Upper lobe of left lung (tissue), 6 donors: Measurements from ENCODE around the gene MRPL4. TPM values are rescaled to one million over a fixed set of nuclear protein-coding genes. Genes with fewer than 3 reads are reported as not detected.

Experiments used
- ATAC-seq, 2 donors: fragments of 200-7000 bp; cut with Tn5 transposase; one replicate each; pipeline ENCODE4 v1.9.1; 2022; ENCODE audit warnings: mild to moderate bottlenecking in 2 of 2, moderate library complexity in 2 of 2; ENCODE audit not compliant: low FRiP score in 2 of 2
- DNase-seq, 2 donors: peaks; one replicate each; pipeline ENCODE4 v3.0.0-alpha.2; 2019 to 2020
- H3K27ac ChIP-seq, 4 donors: fragments of 200-600 bp; sonication (generic); one replicate each; pipeline ENCODE4 v1.5.1; 2016 to 2019
- H3K27me3 ChIP-seq, 4 donors: fragments of 200-600 bp; sonication (generic); one replicate each; pipeline ENCODE4 v1.5.1; 2017 to 2019
- H3K36me3 ChIP-seq, 4 donors: fragments of 200-600 bp; sonication (generic); one replicate each; pipeline ENCODE4 v1.5.1; 2016 to 2019
- H3K4me1 ChIP-seq, 4 donors: fragments of 200-600 bp; sonication (generic); one replicate each; pipeline ENCODE4 v1.5.1; 2018 to 2019
- H3K4me3 ChIP-seq, 4 donors: fragments of 200-600 bp; sonication (generic); one replicate each; pipeline ENCODE4 v1.5.1; 2017 to 2019; ENCODE audit warnings: mild to moderate bottlenecking in 2 of 4, moderate library complexity in 1 of 4
- H3K9me3 ChIP-seq, 4 donors: fragments of 200-600 bp; sonication (generic); one replicate each; pipeline ENCODE4 v1.5.1; 2018 to 2019
- CTCF ChIP-seq, 6 experiments: fragments of 450-650 bp in 4 of 6; fragments of 200-600 bp in 2 of 6; sonication (generic) in 2 of 6; IDR thresholded peaks; one replicate each; pipeline ENCODE4 v1.5.1; 2016 to 2019; ENCODE audit warnings: antibody characterized with exemption in 6 of 6
- EP300 ChIP-seq, 4 donors: sonication (generic); formaldehyde crosslinking; IDR thresholded peaks; one replicate each; pipeline ENCODE4 v1.5.1; 2017; ENCODE audit warnings: antibody characterized with exemption in 4 of 4, control low read depth in 2 of 4
- POLR2A ChIP-seq, 4 donors: fragments of 450-650 bp; IDR thresholded peaks; one replicate each; pipeline ENCODE4 v1.5.1; 2016 to 2017; ENCODE audit warnings: antibody characterized with exemption in 4 of 4, mild to moderate bottlenecking in 2 of 4
- POLR2AphosphoS5 ChIP-seq, 2 donors: sonication (generic); formaldehyde crosslinking; IDR thresholded peaks; one replicate each; pipeline ENCODE4 v1.5.1; 2017; ENCODE audit warnings: antibody characterized with exemption in 2 of 2
- WGBS, 2 donors: methylation state at CpG; one replicate each; pipeline ENCODE4 v1.1.5; 2017 to 2018; 5-methylcytosine and 5-hydroxymethylcytosine counted together
- total RNA-seq, 6 donors: library from RNA; depleted of rRNA in 4 of 6; stranded (reverse); fragments of >200 nt in 4 of 6; gene quantifications; one replicate each; pipeline versions ENCODE4 v1.1.0 to v1.2.1, GENCODE V29; 2016 to 2021
- donor health status: DM: no; HTN: no; CAD: no; lungs with moderate emphysema.
- donor health status: DM: no; HTN: yes; CAD: no; lungs with severe emphysema.

MRPL4 gene
- total RNA-seq, 6 donors from 2014 or later = 23.0 to 70.8 (median 45.0) TPM

DNA sequence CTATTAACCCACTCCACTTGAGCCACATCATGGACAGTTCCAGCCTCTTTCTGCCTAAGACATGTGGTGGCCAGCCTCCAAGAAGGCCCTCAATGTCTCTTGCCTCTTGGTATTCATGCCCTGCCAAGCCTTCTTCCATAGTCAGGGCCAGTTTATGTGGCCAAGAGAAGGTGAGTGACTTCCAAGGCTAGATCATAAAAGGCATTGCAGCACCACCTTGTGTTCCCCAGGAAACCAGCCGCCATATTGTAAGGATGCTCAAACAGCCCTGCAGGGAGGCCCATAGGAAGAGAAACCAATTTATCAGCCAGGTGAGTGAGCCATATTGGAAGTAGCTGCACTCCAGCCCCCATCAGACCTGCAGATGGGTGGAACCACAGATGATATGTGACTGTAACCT, 45.0 kb upstream of the MRPL4 start:
- no peaks in the 10 kb centered on the region for H3K36me3 ChIP-seq
- peak overlapping the region in 3 of 4 donors; percentile 39 to 57 (median 46) for H3K27ac ChIP-seq
- no peaks in the 10 kb centered on the region for H3K9me3 ChIP-seq
- H3K4me1 ChIP-seq = peaks cover 0 to 6% (median 2%) of the 10 kb centered on the region in 4 donors
- no peak for DNase-seq
- WGBS, 2 donors = 100% methylated on average over 1 of the region's 1 CpG; no CpG with 5 or more reads in 1 of the 2 donors
- H3K27me3 ChIP-seq = no peaks in the 10 kb centered on the region
- TF ChIP-seq POLR2AphosphoS5 (IDR thresholded peaks at IDR 0.05) = no peak
- TF ChIP-seq CTCF (IDR thresholded peaks at IDR 0.05) = no peak
- no peak for TF ChIP-seq EP300 (IDR thresholded peaks at IDR 0.05)
- TF ChIP-seq POLR2A (IDR thresholded peaks at IDR 0.05) = no peak
- no peak overlapping the region for H3K4me3 ChIP-seq
- no peak for ATAC-seq

DNA sequence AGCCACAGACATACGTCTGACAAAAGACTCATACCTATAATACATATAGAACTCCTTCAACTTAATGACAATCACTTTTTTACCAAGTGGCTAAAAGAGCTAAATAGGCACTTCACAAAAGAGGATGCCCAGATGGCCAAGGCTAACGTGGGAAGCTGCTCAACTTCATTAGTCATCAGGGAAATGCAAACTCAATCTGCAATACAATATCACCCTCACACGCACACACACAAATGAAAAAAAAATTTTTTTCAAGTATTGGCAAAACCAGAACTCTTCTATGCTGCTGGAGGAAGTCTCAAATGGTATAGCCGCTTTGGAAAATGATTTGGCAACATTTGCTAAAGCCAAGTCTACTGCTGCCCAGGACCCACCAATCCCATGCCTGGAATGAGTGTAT, 42.7 kb upstream of the MRPL4 start:
- Histone ChIP-seq H3K36me3 (no peaks in the 10 kb centered on the region), H3K4me1 (peaks cover 0 to 6% (median 2%) of the 10 kb centered on the region in 4 donors), H3K4me3 (no peak overlapping the region), H3K27me3 (no peaks in the 10 kb centered on the region), H3K27ac (no peak overlapping the region), H3K9me3 (no peaks in the 10 kb centered on the region)
- WGBS, 2 donors = 58 to 62% methylated on average over 4 of the region's 4 CpGs
- no peak for ATAC-seq
- DNase-seq = no peak
- TF ChIP-seq POLR2AphosphoS5 (IDR thresholded peaks at IDR 0.05) (no peak), CTCF (IDR thresholded peaks at IDR 0.05) (no peak), EP300 (IDR thresholded peaks at IDR 0.05) (no peak), POLR2A (IDR thresholded peaks at IDR 0.05) (no peak)

GRCh38 chr19:10211061-10211460, 41.0 kb upstream of the MRPL4 start:
- no peaks in the 10 kb centered on the region for H3K27me3 ChIP-seq
- H3K36me3 ChIP-seq = no peaks in the 10 kb centered on the region
- H3K27ac ChIP-seq = no peak overlapping the region
- ATAC-seq (no peak), DNase-seq (no peak)
- no peak overlapping the region for H3K4me3 ChIP-seq
- WGBS, 2 donors = 75 to 87% methylated on average over 4 of the region's 4 CpGs
- H3K4me1 ChIP-seq = peaks cover 0 to 4% (median under 1%) of the 10 kb centered on the region in 4 donors
- no peaks in the 10 kb centered on the region for H3K9me3 ChIP-seq
- no peak for TF ChIP-seq CTCF (IDR thresholded peaks at IDR 0.05)
- no peak for TF ChIP-seq POLR2A (IDR thresholded peaks at IDR 0.05)
- no peak for TF ChIP-seq EP300 (IDR thresholded peaks at IDR 0.05)
- no peak for TF ChIP-seq POLR2AphosphoS5 (IDR thresholded peaks at IDR 0.05)

DNA sequence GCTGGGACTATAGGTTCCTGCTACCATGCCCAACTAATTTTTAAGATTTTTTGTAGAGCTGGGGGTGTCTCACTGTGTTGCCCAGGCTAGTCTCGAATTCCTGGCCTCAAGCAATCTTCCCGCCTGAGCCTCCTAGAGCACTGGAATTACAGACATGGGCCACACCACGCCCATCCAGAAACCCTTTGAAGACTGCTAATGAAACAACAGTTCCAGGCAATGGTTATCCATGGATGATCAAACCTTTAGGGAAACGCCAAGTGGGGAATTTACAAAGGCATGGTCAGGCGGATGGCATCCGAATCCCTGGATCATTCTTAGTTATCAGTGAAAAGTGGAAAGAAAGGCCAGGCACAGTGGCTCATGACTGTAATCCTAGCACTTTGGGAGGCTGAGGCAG, 40.3 kb upstream of the MRPL4 start:
- no peak for ATAC-seq
- no peaks in the 10 kb centered on the region for H3K27me3 ChIP-seq
- TF ChIP-seq POLR2AphosphoS5 (IDR thresholded peaks at IDR 0.05) (no peak), POLR2A (IDR thresholded peaks at IDR 0.05) (no peak), CTCF (IDR thresholded peaks at IDR 0.05) (no peak), EP300 (IDR thresholded peaks at IDR 0.05) (no peak)
- H3K4me1 ChIP-seq = peaks cover 0 to 1% (median 0%) of the 10 kb centered on the region in 4 donors
- DNase-seq = no peak
- 86 to 94% methylated on average over 6 of the region's 6 CpGs for WGBS, 2 donors
- H3K27ac ChIP-seq = no peak overlapping the region
- H3K9me3 ChIP-seq = no peaks in the 10 kb centered on the region
- no peaks in the 10 kb centered on the region for H3K36me3 ChIP-seq
- no peak overlapping the region for H3K4me3 ChIP-seq

- 95 to 97% methylated on average over 5 of the region's 5 CpGs for WGBS, 2 donors
- Histone ChIP-seq H3K36me3 (no peaks in the 10 kb centered on the region), H3K4me1 (peaks cover 0 to 6% (median 0%) of the 10 kb centered on the region in 4 donors), H3K9me3 (no peaks in the 10 kb centered on the region), H3K27ac (no peak overlapping the region), H3K4me3 (no peak overlapping the region), H3K27me3 (no peaks in the 10 kb centered on the region)
- no peak for ATAC-seq
- DNase-seq = no peak
- TF ChIP-seq CTCF (IDR thresholded peaks at IDR 0.05) = no peak
- no peak for TF ChIP-seq POLR2A (IDR thresholded peaks at IDR 0.05)
- TF ChIP-seq EP300 (IDR thresholded peaks at IDR 0.05) = no peak
- TF ChIP-seq POLR2AphosphoS5 (IDR thresholded peaks at IDR 0.05) = no peak
These were observed 37.2 kb upstream of the MRPL4 start for GRCh38 chr19:10214784-10215183.
